Psoas muscle (tissue), 8 donors: Measurements from ENCODE around the gene CHCHD6. TPM values are rescaled to one million over a fixed set of nuclear protein-coding genes. Genes with fewer than 3 reads are reported as not detected.

Experiments
- ATAC-seq, 4 donors: fragments of 200-7000 bp; cut with Tn5 transposase; one replicate each; pipeline ENCODE4 v1.9.1; 2020; ENCODE audit warnings: moderate library complexity in 3 of 4, mild to moderate bottlenecking in 2 of 4
- DNase-seq, 2 donors: peaks; one replicate each; pipeline ENCODE4 v3.0.0-alpha.2; 2020
- H3K27ac ChIP-seq: fragments of 200-600 bp; one replicate; pipeline ENCODE4 v1.8.0; 2022
- H3K27me3 ChIP-seq, 3 donors: fragments of 200-600 bp in 1 of 3; one replicate each; pipeline versions ENCODE4 v1.6.1 to v1.8.0; 2013 to 2022; ENCODE audit warnings: low read length in 2 of 3, mild to moderate bottlenecking in 2 of 3, moderate library complexity in 1 of 3; ENCODE audit not compliant: insufficient read depth in 3 of 3
- H3K36me3 ChIP-seq, 2 donors: fragments of 200-600 bp in 1 of 2; one replicate each; pipeline versions ENCODE4 v1.6.1 to v1.8.0; 2013 to 2022; ENCODE audit warnings: low read depth in 1 of 2, mild to moderate bottlenecking in 1 of 2, moderate library complexity in 1 of 2; ENCODE audit not compliant: insufficient read depth in 1 of 2
- H3K4me1 ChIP-seq: fragments of 200-600 bp; one replicate; pipeline ENCODE4 v1.8.0; 2022
- H3K4me3 ChIP-seq: fragments of 200-600 bp; one replicate; pipeline ENCODE4 v1.8.0; 2022; ENCODE audit warnings: mild to moderate bottlenecking
- H3K9me3 ChIP-seq: fragments of 200-600 bp; one replicate; pipeline ENCODE4 v1.8.0; 2022
- CTCF ChIP-seq: fragments of 200-600 bp; IDR thresholded peaks from one replicate; pipeline ENCODE4 v1.8.0; 2022; ENCODE audit warnings: antibody characterized with exemption
- WGBS, 3 donors: extraction: QIAGEN DNeasy Blood & Tissue Kit; methylation state at CpG; one replicate each; pipeline versions ENCODE4 v1.1.6 to v1.1.7; 2013; 5-methylcytosine and 5-hydroxymethylcytosine counted together
- intact Hi-C, 2 donors: fragments of 100-400 bp; cut with DNase I; formaldehyde crosslinking; loops; one replicate each; pipeline versions ENCODE4 v1.11.0 to v1.14.2; 2022
- polyA plus RNA-seq, 3 donors: library from polyadenylated mRNA; stranded (reverse); fragments of 200-250 nt; gene quantifications; one replicate each; pipeline ENCODE4 v1.2.3, GENCODE V29; 2013
- total RNA-seq, 4 donors: library from RNA; stranded (reverse); fragmentation: NEBNext Ultra II Directional in 2 of 4; extraction: Animal tissue kit (Norgen Biotek cat#: 25700) in 2 of 4; gene quantifications; one replicate each; pipeline versions ENCODE4 v1.2.1 to v1.2.4, GENCODE V29; 2021 to 2023
- donor health status: healthy with polysubstance abuse.
- donor health status: DM: no; HTN: no; CAD: no; lungs with moderate emphysema.
- donor health status: Bipolar disorder and iron deficiency.
- donor health status: healthy.
- donor health status: DM: yes; HTN: yes; CAD: no.
- donor health status: DM: no; HTN: no; CAD: no.
- donor health status: DM: no; HTN: no; CAD: no.
- donor health status: DM: yes; HTN: yes; CAD: no.

Gene CHCHD6
- total and polyA plus RNA-seq, 7 donors, result 2.4 to 13.8 (median 3.5) TPM

GRCh38 chr3:126945171-126945721, 241.2 kb downstream of the CHCHD6 start:
- WGBS, 3 donors, result 87 to 93% (median 90%) methylated on average over 17 of the region's 17 CpGs
- H3K27me3 ChIP-seq, result no peaks in the 10 kb centered on the region
- no peak overlapping the region for H3K27ac ChIP-seq
- H3K36me3 ChIP-seq, result no peaks in the 10 kb centered on the region
- H3K4me3 ChIP-seq, result no peak overlapping the region
- DNase-seq (no peak), ATAC-seq (no peak)
- intact Hi-C loops, result no loop called here
- H3K9me3 ChIP-seq, result no peaks in the 10 kb centered on the region
- no peak for TF ChIP-seq CTCF
- peaks cover 5% of the 10 kb centered on the region for H3K4me1 ChIP-seq

- WGBS, 3 donors, result 93 to 97% (median 97%) methylated on average over 9 of the region's 9 CpGs
- intact Hi-C loops, result no loop called here
These were observed 241.9 kb downstream of the CHCHD6 start for GRCh38 chr3:126945891-126946290.

DNA sequence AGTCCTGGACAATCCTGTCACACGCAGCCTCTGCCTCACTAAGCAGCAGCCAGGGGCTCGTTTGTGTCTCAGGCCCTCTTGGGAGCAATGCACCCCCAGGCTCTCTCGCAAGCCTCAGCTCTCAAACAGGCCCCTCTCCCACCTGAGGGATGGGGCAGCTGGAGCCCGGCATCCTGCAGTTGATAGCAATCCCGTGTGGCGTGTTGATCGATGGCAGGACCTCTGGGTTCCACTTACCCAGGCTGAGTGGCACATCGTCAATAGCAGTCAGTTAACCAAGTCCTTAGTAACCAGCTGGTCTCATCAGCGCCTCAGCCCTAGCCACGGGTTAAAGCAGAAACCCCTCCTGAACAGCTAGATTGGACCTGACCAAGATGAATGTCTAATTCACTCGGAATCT, 242.4 kb downstream of the CHCHD6 start:
- intact Hi-C loops, result no loop called here

More at GRCh38 chr3:126945891-126946290, 241.9 kb downstream of the CHCHD6 start:
- no peaks in the 10 kb centered on the region for H3K9me3 ChIP-seq
- no peak for TF ChIP-seq CTCF
- H3K4me3 ChIP-seq, result no peak overlapping the region
- no peak for ATAC-seq
- no peaks in the 10 kb centered on the region for H3K27me3 ChIP-seq
- DNase-seq, result no peak
- H3K27ac ChIP-seq, result no peak overlapping the region
- peaks cover 5% of the 10 kb centered on the region for H3K4me1 ChIP-seq
- no peaks in the 10 kb centered on the region for H3K36me3 ChIP-seq

GRCh38 chr3:126947429-126947828, 243.4 kb downstream of the CHCHD6 start:
- no peaks in the 10 kb centered on the region for H3K36me3 ChIP-seq
- ATAC-seq (no peak), DNase-seq (peak in 1 of 2 donors; percentile 54)

More for the DNA sequence above, 242.4 kb downstream of the CHCHD6 start:
- DNase-seq (no peak), ATAC-seq (no peak)
- no peaks in the 10 kb centered on the region for H3K27me3 ChIP-seq
- WGBS, 3 donors, result 93 to 94% (median 93%) methylated on average over 11 of the region's 11 CpGs
- H3K36me3 ChIP-seq, result no peaks in the 10 kb centered on the region
- peaks cover 5% of the 10 kb centered on the region for H3K4me1 ChIP-seq
- no peak overlapping the region for H3K27ac ChIP-seq
- H3K4me3 ChIP-seq, result no peak overlapping the region
- no peak for TF ChIP-seq CTCF
- no peaks in the 10 kb centered on the region for H3K9me3 ChIP-seq

More at GRCh38 chr3:126947429-126947828, 243.4 kb downstream of the CHCHD6 start:
- no peak overlapping the region for H3K27ac ChIP-seq
- no peak overlapping the region for H3K4me3 ChIP-seq
- intact Hi-C loops, result no loop called here
- H3K9me3 ChIP-seq, result no peaks in the 10 kb centered on the region
- TF ChIP-seq CTCF, result no peak
- 72 to 84% (median 81%) methylated on average over 8 of the region's 8 CpGs for WGBS, 3 donors
- peaks cover 5% of the 10 kb centered on the region for H3K4me1 ChIP-seq
- no peaks in the 10 kb centered on the region for H3K27me3 ChIP-seq
